ENCODE measurements around the gene PHLDA2. TPM values are rescaled to one million over a fixed set of nuclear protein-coding genes. Genes with fewer than 3 reads are reported as not detected.

PHLDA2 gene
- total RNA-seq, 4 donors from 2014 or later = 4.1 to 6.4 (median 4.9) TPM; not detected in 1

GRCh38 chr11:2881981-2882375 is 47.2 kb downstream of the PHLDA2 start:
- no peak for DNase-seq
- no peak for TF ChIP-seq CTCF (IDR thresholded peaks at IDR 0.05)
- no peak for TF ChIP-seq POLR2A (IDR thresholded peaks at IDR 0.05)
- Histone ChIP-seq H3K4me3 (no peak overlapping the region), H3K36me3 (no peaks in the 10 kb centered on the region), H3K27ac (no peak overlapping the region), H3K9me3 (no peaks in the 10 kb centered on the region), H3K27me3 (no peaks in the 10 kb centered on the region), H3K4me1 (peaks cover 0 to 23% (median 6%) of the 10 kb centered on the region in 4 donors)

- no peak for TF ChIP-seq POLR2A (IDR thresholded peaks at IDR 0.05)
- TF ChIP-seq CTCF (IDR thresholded peaks at IDR 0.05) = no peak
- Histone ChIP-seq H3K4me1 (peaks cover 0 to 22% (median 5%) of the 10 kb centered on the region in 4 donors), H3K36me3 (no peaks in the 10 kb centered on the region), H3K4me3 (no peak overlapping the region), H3K27ac (no peak overlapping the region), H3K9me3 (no peaks in the 10 kb centered on the region), H3K27me3 (no peaks in the 10 kb centered on the region)
- no peak for DNase-seq
Observed at GRCh38 chr11:2881076-2881980, 47.9 kb downstream of the PHLDA2 start.

- no peaks in the 10 kb centered on the region for H3K9me3 ChIP-seq
- no peaks in the 10 kb centered on the region for H3K27me3 ChIP-seq
- H3K27ac ChIP-seq = no peak overlapping the region
- DNase-seq = no peak
- no peak overlapping the region for H3K4me3 ChIP-seq
- no peaks in the 10 kb centered on the region for H3K36me3 ChIP-seq
- TF ChIP-seq CTCF (IDR thresholded peaks at IDR 0.05) (no peak), POLR2A (IDR thresholded peaks at IDR 0.05) (no peak)
- H3K4me1 ChIP-seq = peaks cover 0 to 18% (median 3%) of the 10 kb centered on the region in 4 donors
Observed at GRCh38 chr11:2880646-2881045, 48.6 kb downstream of the PHLDA2 start.

GRCh38 chr11:2878782-2879181 is 50.4 kb downstream of the PHLDA2 start:
- no peak for TF ChIP-seq CTCF (IDR thresholded peaks at IDR 0.05)
- no peak for TF ChIP-seq POLR2A (IDR thresholded peaks at IDR 0.05)
- Histone ChIP-seq H3K4me1 (peaks cover 0 to 6% (median 3%) of the 10 kb centered on the region in 4 donors), H3K4me3 (no peak overlapping the region), H3K36me3 (no peaks in the 10 kb centered on the region), H3K9me3 (no peaks in the 10 kb centered on the region), H3K27me3 (no peaks in the 10 kb centered on the region), H3K27ac (no peak overlapping the region)
- DNase-seq = no peak

Small RNA genes within 50 kb of the gene (small RNA-seq; reads per million reads assigned to genes)
- 11.6 to 22.2 reads per million in 2 donors for gene SNORA54

Other genes starting within 250 kb of the PHLDA2 start
- gene KCNQ1OT1, start 229.4 kb downstream of the PHLDA2 start, total RNA-seq = 1 to 10 TPM; 3.2 to 6.2 (median 4.5) TPM
- gene CDKN1C, start 43.6 kb downstream of the PHLDA2 start, total RNA-seq = 10 to 100 TPM in 2 of 4 donors, 1 to 10 TPM in 2; 6.1 to 22.3 (median 11.1) TPM
- 100 to 1,000 TPM in 3 of 4 donors, 10 to 100 TPM in 1; 87.6 to 177 (median 119) TPM for gene NAP1L4, start 62.9 kb upstream of the PHLDA2 start, total RNA-seq
- 10 to 100 TPM; 41.7 to 59.9 (median 54.1) TPM for gene CARS1, start 128.0 kb upstream of the PHLDA2 start, total RNA-seq
- 100 to 1,000 TPM in 1 of 4 donors, 10 to 100 TPM in 3; 39.8 to 110 (median 73.2) TPM for gene OSBPL5, start 235.9 kb upstream of the PHLDA2 start, total RNA-seq

All from Peyer's patch (tissue), 4 donors.